ENCODE results near the gene PPP1R9B.

The PPP1R9B gene

DNA sequence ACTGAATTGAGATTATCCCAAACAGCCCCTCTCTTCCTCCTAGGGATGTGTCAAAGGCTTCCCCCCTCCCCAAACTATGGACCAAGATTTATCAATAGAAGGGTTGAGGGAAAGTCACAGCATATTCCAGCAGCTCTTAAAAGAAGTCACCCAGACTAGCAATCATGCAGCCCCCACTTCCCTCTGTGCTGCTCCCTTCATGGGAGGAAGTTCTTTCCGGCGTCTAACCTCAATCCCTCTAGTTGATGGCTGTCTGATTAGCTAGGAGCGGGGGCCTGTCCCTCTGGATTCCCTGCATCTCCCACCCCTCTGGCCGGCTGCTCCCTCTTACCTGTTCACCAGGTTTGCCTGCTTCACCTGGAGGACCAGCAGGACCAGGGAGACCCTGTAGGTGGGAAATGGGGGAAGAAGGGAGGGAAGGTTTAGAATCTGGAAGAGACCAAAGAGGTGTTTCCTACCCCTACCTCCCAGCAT lies 41.7 kb upstream of the PPP1R9B start:
- Histone ChIP-seq H3K27ac (no peak overlapping the region), H3K27me3 (no peaks in the 10 kb centered on the region), H3K4me1 (ENCODE audit: control insufficient read depth in 1 of 2, insufficient read depth in 1 of 2, low read depth in 1 of 2, low read length in 1 of 2) (no peaks in the 10 kb centered on the region), H3K36me3 (no peaks in the 10 kb centered on the region), H3K9me3 (no peaks in the 10 kb centered on the region), H3K4me3 (ENCODE audit: low read depth in 1 of 2, low read length in 1 of 2) (no peak overlapping the region)
- TF ChIP-seq, protein P1, sequence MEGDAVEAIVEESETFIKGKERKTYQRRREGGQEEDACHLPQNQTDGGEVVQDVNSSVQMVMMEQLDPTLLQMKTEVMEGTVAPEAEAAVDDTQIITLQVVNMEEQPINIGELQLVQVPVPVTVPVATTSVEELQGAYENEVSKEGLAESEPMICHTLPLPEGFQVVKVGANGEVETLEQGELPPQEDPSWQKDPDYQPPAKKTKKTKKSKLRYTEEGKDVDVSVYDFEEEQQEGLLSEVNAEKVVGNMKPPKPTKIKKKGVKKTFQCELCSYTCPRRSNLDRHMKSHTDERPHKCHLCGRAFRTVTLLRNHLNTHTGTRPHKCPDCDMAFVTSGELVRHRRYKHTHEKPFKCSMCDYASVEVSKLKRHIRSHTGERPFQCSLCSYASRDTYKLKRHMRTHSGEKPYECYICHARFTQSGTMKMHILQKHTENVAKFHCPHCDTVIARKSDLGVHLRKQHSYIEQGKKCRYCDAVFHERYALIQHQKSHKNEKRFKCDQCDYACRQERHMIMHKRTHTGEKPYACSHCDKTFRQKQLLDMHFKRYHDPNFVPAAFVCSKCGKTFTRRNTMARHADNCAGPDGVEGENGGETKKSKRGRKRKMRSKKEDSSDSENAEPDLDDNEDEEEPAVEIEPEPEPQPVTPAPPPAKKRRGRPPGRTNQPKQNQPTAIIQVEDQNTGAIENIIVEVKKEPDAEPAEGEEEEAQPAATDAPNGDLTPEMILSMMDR (IDR thresholded peaks at IDR 0.05), result no peak

DNA sequence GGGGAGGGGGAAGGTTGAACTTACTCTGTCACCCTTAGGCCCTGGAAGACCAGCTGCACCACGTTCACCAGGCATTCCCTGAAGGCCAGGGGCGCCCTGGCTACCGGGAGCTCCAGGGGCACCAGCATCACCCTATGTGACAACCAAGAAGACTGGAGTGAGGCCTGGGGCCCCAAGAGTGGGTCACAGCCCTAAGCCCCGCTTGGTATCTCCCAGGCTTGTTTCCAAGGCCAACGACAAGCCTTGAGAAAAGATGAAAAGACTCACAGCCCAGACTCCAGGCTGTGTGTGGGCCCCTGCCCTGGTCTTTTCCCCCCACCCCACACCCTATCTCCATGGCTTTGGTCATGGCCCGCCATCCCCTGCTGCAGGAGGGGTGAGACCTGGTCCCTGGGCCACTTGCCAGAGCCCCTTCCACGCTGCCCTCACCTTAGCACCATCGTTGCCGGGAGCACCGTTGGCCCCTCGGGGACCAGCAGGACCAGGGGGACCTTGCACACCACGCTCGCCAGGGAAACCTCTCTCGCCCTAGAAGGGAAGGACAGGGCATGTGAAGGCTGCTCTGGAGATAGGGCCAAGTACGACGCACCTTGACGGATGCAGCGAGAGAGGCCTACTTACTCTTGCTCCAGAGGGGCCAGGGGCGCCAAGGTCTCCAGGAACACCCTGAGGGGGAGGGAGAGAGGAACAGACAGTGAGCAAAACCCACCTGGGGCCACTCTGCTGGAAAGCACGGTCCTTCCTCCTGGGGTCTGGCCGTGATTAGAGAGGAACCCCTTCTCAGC lies 41.1 kb upstream of the PPP1R9B start:
- Histone ChIP-seq H3K27ac (no peak overlapping the region), H3K9me3 (no peaks in the 10 kb centered on the region), H3K36me3 (no peaks in the 10 kb centered on the region), H3K4me1 (ENCODE audit: control insufficient read depth in 1 of 2, insufficient read depth in 1 of 2, low read depth in 1 of 2, low read length in 1 of 2) (no peaks in the 10 kb centered on the region), H3K27me3 (no peaks in the 10 kb centered on the region), H3K4me3 (ENCODE audit: low read depth in 1 of 2, low read length in 1 of 2) (no peak overlapping the region)
- TF ChIP-seq, protein P1 (IDR thresholded peaks at IDR 0.05), result no peak

DNA sequence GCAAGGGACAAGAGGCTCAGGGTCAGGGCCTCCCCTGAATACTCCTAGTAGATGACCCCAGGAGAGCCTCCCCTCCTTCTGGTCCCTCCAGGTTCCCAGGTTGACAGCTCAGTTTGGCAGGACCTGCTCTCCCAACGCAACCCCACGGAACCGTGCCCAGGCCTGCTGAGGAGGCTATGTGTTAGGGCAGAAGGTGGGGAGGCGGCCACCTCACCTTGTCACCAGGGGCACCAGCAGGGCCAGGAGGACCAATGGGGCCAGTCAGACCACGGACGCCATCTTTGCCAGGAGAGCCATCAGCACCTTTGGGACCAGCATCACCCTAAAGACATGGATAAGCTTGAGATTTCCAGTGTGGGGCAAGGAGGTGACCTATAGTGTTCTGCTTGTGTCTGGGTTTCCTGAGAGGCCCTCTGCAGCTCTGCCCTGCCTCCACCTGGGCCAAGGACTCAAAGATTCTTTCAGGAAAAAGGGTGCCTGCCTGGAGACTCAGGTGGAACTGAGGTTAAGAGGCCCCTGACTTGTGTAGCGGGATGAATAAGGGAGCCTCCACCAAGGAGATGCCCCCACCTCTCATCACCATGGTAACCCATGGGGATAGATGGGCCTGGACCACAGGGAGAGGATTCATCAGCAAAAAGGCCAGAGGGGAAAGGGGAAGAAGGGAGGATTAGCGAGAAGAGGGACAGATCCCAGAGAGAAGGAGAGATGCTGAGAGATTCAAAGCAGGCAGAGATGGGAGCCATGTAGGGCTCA lies 40.3 kb upstream of the PPP1R9B start:
- no peaks in the 10 kb centered on the region for H3K9me3 ChIP-seq
- H3K4me3 ChIP-seq (ENCODE audit: low read depth in 1 of 2, low read length in 1 of 2), result no peak overlapping the region
- no peaks in the 10 kb centered on the region for H3K36me3 ChIP-seq
- no peaks in the 10 kb centered on the region for H3K27me3 ChIP-seq
- TF ChIP-seq, protein P1 (IDR thresholded peaks at IDR 0.05), result no peak
- H3K27ac ChIP-seq, result no peak overlapping the region
- peaks cover 0 to under 1% of the 10 kb centered on the region in 2 experiments for H3K4me1 ChIP-seq (ENCODE audit: control insufficient read depth in 1 of 2, insufficient read depth in 1 of 2, low read depth in 1 of 2, low read length in 1 of 2)

DNA sequence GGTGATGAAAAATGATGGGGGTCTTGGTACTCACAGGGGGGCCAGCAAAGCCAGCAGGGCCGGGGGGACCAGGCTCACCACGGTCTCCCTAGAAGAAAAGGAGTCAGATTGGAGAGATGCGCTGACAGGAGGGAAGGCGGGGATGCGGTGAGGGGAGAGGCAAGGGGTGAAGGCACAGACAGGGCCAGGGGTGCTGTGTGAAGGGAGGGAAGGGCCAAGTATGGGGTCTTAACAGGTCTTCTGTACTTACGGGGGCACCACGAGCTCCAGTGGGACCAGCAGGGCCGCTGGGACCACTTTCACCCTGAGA lies 39.8 kb upstream of the PPP1R9B start:
- H3K9me3 ChIP-seq, result no peaks in the 10 kb centered on the region
- TF ChIP-seq, protein P1 (IDR thresholded peaks at IDR 0.05), result no peak
- peaks cover 4 to 6% of the 10 kb centered on the region in 2 experiments for H3K4me1 ChIP-seq (ENCODE audit: control insufficient read depth in 1 of 2, insufficient read depth in 1 of 2, low read depth in 1 of 2, low read length in 1 of 2)
- no peaks in the 10 kb centered on the region for H3K36me3 ChIP-seq
- H3K27me3 ChIP-seq, result no peaks in the 10 kb centered on the region
- H3K4me3 ChIP-seq (ENCODE audit: low read depth in 1 of 2, low read length in 1 of 2), result no peak overlapping the region
- no peak overlapping the region for H3K27ac ChIP-seq

DNA sequence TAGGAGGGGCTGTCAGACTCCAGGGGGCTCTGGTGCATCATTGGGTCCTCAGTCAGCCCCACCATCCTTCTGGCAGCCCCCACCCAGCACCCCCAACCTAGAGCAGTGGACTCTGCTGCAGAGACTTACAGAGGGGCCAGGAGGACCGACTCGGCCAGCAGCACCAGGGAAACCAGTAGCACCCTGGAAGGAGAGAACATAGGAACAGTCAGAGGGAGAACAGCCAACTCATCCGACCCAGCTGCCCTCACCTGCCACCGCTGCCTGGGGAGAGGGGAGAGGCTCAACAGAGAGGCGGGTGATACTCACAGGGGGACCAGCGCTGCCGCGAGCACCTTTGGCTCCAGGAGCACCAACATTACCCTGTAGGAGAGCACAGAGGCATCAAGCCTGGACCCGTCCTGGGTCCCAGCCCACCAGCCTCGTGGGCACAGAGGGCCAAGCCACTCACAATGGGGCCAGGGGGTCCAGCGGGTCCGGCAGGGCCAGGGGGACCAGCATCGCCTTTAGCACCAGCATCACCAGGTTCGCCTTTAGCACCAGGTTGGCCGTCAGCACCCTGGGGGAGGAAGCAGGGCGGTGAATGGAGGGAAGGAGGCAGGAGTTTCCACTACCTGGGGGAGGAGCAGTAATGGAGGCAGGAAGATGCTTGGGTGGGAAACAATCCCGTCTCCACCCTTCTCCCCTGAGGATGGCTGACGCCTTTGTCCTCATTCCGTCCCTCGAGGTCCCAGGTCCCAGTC lies 39.2 kb upstream of the PPP1R9B start:
- H3K9me3 ChIP-seq, result no peaks in the 10 kb centered on the region
- H3K27ac ChIP-seq, result no peak overlapping the region
- TF ChIP-seq, protein P1 (IDR thresholded peaks at IDR 0.05), result no peak
- H3K27me3 ChIP-seq, result no peaks in the 10 kb centered on the region
- H3K36me3 ChIP-seq, result no peaks in the 10 kb centered on the region
- no peak overlapping the region for H3K4me3 ChIP-seq (ENCODE audit: low read depth in 1 of 2, low read length in 1 of 2)
- H3K4me1 ChIP-seq (ENCODE audit: control insufficient read depth in 1 of 2, insufficient read depth in 1 of 2, low read depth in 1 of 2, low read length in 1 of 2), result peaks cover 10 to 11% of the 10 kb centered on the region in 2 experiments

Measured in neutrophil (primary cell).